Trophoblast cell (in vitro differentiated cells and primary cell): ENCODE results near the gene IDE.

ENCODE experiments used
- DNase-seq, 2 donors: peaks; one replicate each; pipeline ENCODE4 v3.0.0-alpha.2; 2016
- H2AFZ ChIP-seq: 2 replicates; pipeline ENCODE4 v1.6.1; 2013; ENCODE audit warnings: low read length, moderate library complexity, mild to moderate bottlenecking; ENCODE audit not compliant: insufficient read depth, poor library complexity
- H2AK5ac ChIP-seq: 2 replicates; pipeline ENCODE4 v1.6.1; 2013; ENCODE audit warnings: mild to moderate bottlenecking, low read length
- H2BK120ac ChIP-seq: 2 replicates; pipeline ENCODE4 v1.6.1; 2013; ENCODE audit warnings: low read length, mild to moderate bottlenecking, moderate library complexity; ENCODE audit not compliant: insufficient read depth, poor library complexity
- H2BK12ac ChIP-seq: 2 replicates; pipeline ENCODE4 v1.6.1; 2013; ENCODE audit warnings: mild to moderate bottlenecking, low read length, moderate library complexity
- H2BK5ac ChIP-seq: 2 replicates; pipeline ENCODE4 v1.6.1; 2013; ENCODE audit warnings: low read length, low read depth, moderate library complexity, mild to moderate bottlenecking; ENCODE audit not compliant: poor library complexity
- H3K14ac ChIP-seq: 2 replicates; pipeline ENCODE4 v1.6.1; 2013; ENCODE audit warnings: mild to moderate bottlenecking, low read length
- H3K18ac ChIP-seq: 2 replicates; pipeline ENCODE4 v1.6.1; 2013; ENCODE audit warnings: mild to moderate bottlenecking, low read length
- H3K23ac ChIP-seq: 2 replicates; pipeline ENCODE4 v1.6.1; 2013; ENCODE audit warnings: low read length
- H3K27ac ChIP-seq: 2 replicates; pipeline ENCODE4 v1.5.1; 2013; ENCODE audit warnings: low read depth, mild to moderate bottlenecking, inconsistent platforms, low read length, moderate library complexity
- H3K27me3 ChIP-seq: 2 replicates; pipeline ENCODE4 v1.6.1; 2013; ENCODE audit warnings: inconsistent platforms, mild to moderate bottlenecking, low read length, moderate library complexity; ENCODE audit not compliant: insufficient read depth
- H3K36me3 ChIP-seq, 2 experiments: 1 replicate in 1 of 2; 2 replicates in 1 of 2; pipeline ENCODE4 v1.6.1; 2013; ENCODE audit warnings: low read length in 2 of 2, mild to moderate bottlenecking in 2 of 2, moderate library complexity in 1 of 2; ENCODE audit not compliant: insufficient read depth in 2 of 2, control insufficient read depth in 1 of 2
- H3K4ac ChIP-seq: 2 replicates; pipeline ENCODE4 v1.6.1; 2013; ENCODE audit warnings: low read depth, mild to moderate bottlenecking, low read length, moderate library complexity
- H3K4me1 ChIP-seq, 2 experiments: 1 replicate in 1 of 2; 2 replicates in 1 of 2; pipeline ENCODE4 v1.6.1; 2013; ENCODE audit warnings: low read length in 2 of 2, mild to moderate bottlenecking in 2 of 2, moderate library complexity in 1 of 2; ENCODE audit not compliant: insufficient read depth in 2 of 2, control insufficient read depth in 1 of 2
- H3K4me2 ChIP-seq: 2 replicates; pipeline ENCODE4 v1.6.1; 2013; ENCODE audit warnings: inconsistent platforms, mild to moderate bottlenecking, low read length, moderate library complexity
- H3K4me3 ChIP-seq: 2 replicates; pipeline ENCODE4 v1.5.1; 2013; ENCODE audit warnings: mild to moderate bottlenecking, low read depth, low read length, inconsistent platforms
- H3K79me1 ChIP-seq: one replicate; pipeline ENCODE4 v1.6.1; 2013; ENCODE audit warnings: low read length
- H3K79me2 ChIP-seq: 2 replicates; pipeline ENCODE4 v1.6.1; 2013; ENCODE audit warnings: low read length, mild to moderate bottlenecking; ENCODE audit not compliant: control insufficient read depth, insufficient read depth, poor library complexity
- H3K9ac ChIP-seq: 2 replicates; pipeline ENCODE4 v1.6.1; 2013; ENCODE audit warnings: mild to moderate bottlenecking, low read length
- H3K9me3 ChIP-seq: 2 replicates; pipeline ENCODE4 v1.6.1; 2013; ENCODE audit warnings: low read depth, mild to moderate bottlenecking, control low read depth, inconsistent platforms, low read length; ENCODE audit not compliant: insufficient read depth
- H4K12ac ChIP-seq: 2 replicates; pipeline ENCODE4 v1.6.1; 2013; ENCODE audit warnings: low read depth, mild to moderate bottlenecking, low read length, moderate library complexity
- H4K8ac ChIP-seq: 2 replicates; pipeline ENCODE4 v1.6.1; 2013; ENCODE audit warnings: low read depth, mild to moderate bottlenecking, low read length, moderate library complexity
- H4K91ac ChIP-seq: one replicate; pipeline ENCODE4 v1.6.1; 2013; ENCODE audit warnings: low read depth, mild to moderate bottlenecking, low read length, moderate library complexity
- WGBS: extraction: QIAGEN DNeasy Blood & Tissue Kit; methylation state at CpG from one replicate; pipeline ENCODE4 v1.1.7; 2013; ENCODE audit warnings: missing lambda C conversion rate; ENCODE audit not compliant: insufficient read length, insufficient coverage; ENCODE audit errors: extremely low coverage; 5-methylcytosine and 5-hydroxymethylcytosine counted together

The IDE gene

DNA sequence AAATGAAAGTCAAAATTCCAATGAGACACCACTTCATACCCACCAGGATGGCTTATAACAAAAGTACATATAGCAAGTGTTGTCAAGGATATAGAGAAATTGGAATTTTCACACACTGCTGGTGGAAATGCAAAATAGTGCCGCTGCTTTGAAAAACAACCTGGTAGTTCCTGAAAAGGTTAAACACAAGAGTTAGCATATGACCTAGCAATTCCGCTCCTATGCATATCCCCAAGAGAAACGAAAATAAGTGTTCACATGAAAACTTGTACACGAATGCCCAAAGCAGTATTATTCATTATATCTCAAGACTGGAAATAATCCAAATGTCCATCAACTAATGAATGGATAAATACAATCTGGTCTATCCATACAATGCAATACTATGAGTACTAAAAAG is 14.8 kb downstream of the IDE start:
- no peak overlapping the region for H3K4me3 ChIP-seq
- H2BK5ac ChIP-seq = no peak overlapping the region
- H3K18ac ChIP-seq = no peak overlapping the region
- H3K79me1 ChIP-seq = no peaks in the 10 kb centered on the region
- no peak overlapping the region for H3K4ac ChIP-seq
- H2AFZ ChIP-seq = no peak overlapping the region
- H2AK5ac ChIP-seq = no peak overlapping the region
- H4K91ac ChIP-seq = no peak overlapping the region
- no peak overlapping the region for H2BK120ac ChIP-seq
- no peak overlapping the region for H3K27ac ChIP-seq
- no peak for DNase-seq
- H3K36me3 ChIP-seq = peaks cover 15 to 18% of the 10 kb centered on the region in 2 experiments
- H3K4me2 ChIP-seq = no peak overlapping the region
- no peak overlapping the region for H4K12ac ChIP-seq
- H3K79me2 ChIP-seq = no peaks in the 10 kb centered on the region
- H3K27me3 ChIP-seq = no peaks in the 10 kb centered on the region
- no peak overlapping the region for H3K9ac ChIP-seq
- no peak overlapping the region for H4K8ac ChIP-seq
- no peak overlapping the region for H3K14ac ChIP-seq
- H3K23ac ChIP-seq = no peak overlapping the region
- no CpG with 5 or more reads among the region's 4 CpGs for WGBS
- H2BK12ac ChIP-seq = no peak overlapping the region
- peaks cover 2% of the 10 kb centered on the region for H3K9me3 ChIP-seq
- H3K4me1 ChIP-seq = no peaks in the 10 kb centered on the region

GRCh38 chr10:92553959-92554358 is 19.9 kb downstream of the IDE start:
- no peak overlapping the region for H3K27ac ChIP-seq
- H3K27me3 ChIP-seq = no peaks in the 10 kb centered on the region
- H2BK5ac ChIP-seq = no peak overlapping the region
- H3K9ac ChIP-seq = no peak overlapping the region
- H3K9me3 ChIP-seq = peaks cover 2% of the 10 kb centered on the region
- H4K91ac ChIP-seq = no peak overlapping the region
- no peaks in the 10 kb centered on the region for H3K4me1 ChIP-seq
- WGBS = no CpG with 5 or more reads among the region's 2 CpGs
- no peak overlapping the region for H2AFZ ChIP-seq
- H3K4ac ChIP-seq = no peak overlapping the region
- no peak overlapping the region for H2BK120ac ChIP-seq
- no peak overlapping the region for H4K8ac ChIP-seq
- no peak overlapping the region for H3K4me3 ChIP-seq
- no peak for DNase-seq
- H3K18ac ChIP-seq = no peak overlapping the region
- H3K36me3 ChIP-seq = peaks cover 10 to 17% of the 10 kb centered on the region in 2 experiments
- H3K14ac ChIP-seq = no peak overlapping the region
- no peak overlapping the region for H2AK5ac ChIP-seq
- no peaks in the 10 kb centered on the region for H3K79me1 ChIP-seq
- no peak overlapping the region for H3K4me2 ChIP-seq
- H4K12ac ChIP-seq = no peak overlapping the region
- no peaks in the 10 kb centered on the region for H3K79me2 ChIP-seq
- H3K23ac ChIP-seq = no peak overlapping the region
- no peak overlapping the region for H2BK12ac ChIP-seq

DNA sequence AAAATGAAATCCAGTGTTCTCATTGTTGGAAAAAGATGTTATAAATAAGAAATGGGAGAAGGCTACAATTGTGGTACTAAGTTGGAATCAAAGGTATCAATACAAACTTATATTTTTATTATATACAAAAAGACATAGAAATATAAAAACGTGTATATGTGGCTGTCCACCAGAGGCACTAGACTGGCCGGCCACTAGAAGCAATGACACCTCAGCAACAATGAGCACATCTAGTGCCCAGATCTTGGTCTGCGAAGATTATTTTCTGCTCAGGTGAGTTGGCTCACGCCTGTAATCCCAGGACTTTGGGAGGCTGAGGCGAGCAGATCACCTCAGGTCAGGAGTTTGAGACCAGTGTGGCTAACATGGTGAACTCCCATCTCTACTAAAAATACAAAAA is 21.6 kb downstream of the IDE start:
- Histone ChIP-seq H3K23ac (no peak overlapping the region), H4K12ac (no peak overlapping the region), H2BK5ac (no peak overlapping the region), H4K8ac (no peak overlapping the region), H2AK5ac (no peak overlapping the region), H3K4me1 (peaks cover 0 to 5% of the 10 kb centered on the region in 2 experiments), H3K4me3 (no peak overlapping the region), H3K79me1 (no peaks in the 10 kb centered on the region), H3K4ac (no peak overlapping the region), H2BK12ac (no peak overlapping the region), H3K36me3 (peaks cover 6 to 12% of the 10 kb centered on the region in 2 experiments), H3K27ac (no peak overlapping the region), H3K9me3 (peaks cover 2% of the 10 kb centered on the region), H4K91ac (no peak overlapping the region), H3K14ac (no peak overlapping the region), H3K9ac (no peak overlapping the region), H2BK120ac (no peak overlapping the region), H3K18ac (no peak overlapping the region), H3K4me2 (no peak overlapping the region), H2AFZ (no peak overlapping the region), H3K79me2 (no peaks in the 10 kb centered on the region), H3K27me3 (no peaks in the 10 kb centered on the region)
- DNase-seq = peak in 1 of 2 donors; percentile 26
- WGBS = no CpG with 5 or more reads among the region's 5 CpGs

GRCh38 chr10:92550924-92551323 is 23.0 kb downstream of the IDE start:
- no peaks in the 10 kb centered on the region for H3K27me3 ChIP-seq
- DNase-seq = no peak
- no peak overlapping the region for H2BK120ac ChIP-seq
- no peak overlapping the region for H3K23ac ChIP-seq
- H4K91ac ChIP-seq = no peak overlapping the region
- no peak overlapping the region for H3K27ac ChIP-seq
- no peak overlapping the region for H3K4me3 ChIP-seq
- peaks cover 5 to 7% of the 10 kb centered on the region in 2 experiments for H3K36me3 ChIP-seq
- peaks cover 0 to 5% of the 10 kb centered on the region in 2 experiments for H3K4me1 ChIP-seq
- no peak overlapping the region for H4K8ac ChIP-seq
- no peak overlapping the region for H2AK5ac ChIP-seq
- H3K79me1 ChIP-seq = no peaks in the 10 kb centered on the region
- H3K4me2 ChIP-seq = no peak overlapping the region
- H2AFZ ChIP-seq = no peak overlapping the region
- H3K9me3 ChIP-seq = peaks cover 2% of the 10 kb centered on the region
- no peak overlapping the region for H2BK12ac ChIP-seq
- no peak overlapping the region for H3K9ac ChIP-seq
- WGBS = no CpG with 5 or more reads among the region's 2 CpGs
- H3K14ac ChIP-seq = no peak overlapping the region
- no peak overlapping the region for H3K4ac ChIP-seq
- H4K12ac ChIP-seq = no peak overlapping the region
- no peak overlapping the region for H3K18ac ChIP-seq
- H2BK5ac ChIP-seq = no peak overlapping the region
- no peaks in the 10 kb centered on the region for H3K79me2 ChIP-seq
